OCI-LY1 (cell line): Measurements from ENCODE around the gene GRB10.

Source experiments
- CTCF ChIP-seq: fragments of 200-600 bp; sonication (generic), shearing (Covaris generic); IDR thresholded peaks from 2 replicates; pipeline ENCODE4 v1.5.1; 2017; ENCODE audit warnings: mild to moderate bottlenecking, antibody characterized with exemption, low read length, moderate library complexity, mixed read lengths
- EZH2 ChIP-seq: fragments of 200-600 bp; sonication (generic), shearing (Covaris generic); IDR thresholded peaks from 2 replicates; pipeline ENCODE4 v1.8.0; 2017; ENCODE audit warnings: borderline replicate concordance, mixed run types, mild to moderate bottlenecking, antibody characterized with exemption, low read length, moderate library complexity, mixed read lengths

GRCh38 chr7:50749896-50750295 is 32.8 kb downstream of the GRB10 start:
- TF ChIP-seq CTCF: no peak
- TF ChIP-seq EZH2: no peak
